Daoy (cell line): ENCODE data around the gene MICAL1. TPM values are rescaled to one million over a fixed set of nuclear protein-coding genes. Genes with fewer than 3 reads are reported as not detected.

ENCODE experiments used
- DNase-seq: peaks from one replicate; pipeline ENCODE4 v3.0.0-alpha.2; 2015; ENCODE audit warnings: low read depth
- total RNA-seq: library from RNA; depleted of rRNA; stranded (reverse); fragments of >200 nt; shearing (Covaris generic); gene quantifications from 2 replicates; pipeline ENCODE4 v1.2.3, GENCODE V29; 2014; rRNA removed

The MICAL1 gene
- total RNA-seq, 1 experiment from 2014 or later = 22.6 TPM

DNA sequence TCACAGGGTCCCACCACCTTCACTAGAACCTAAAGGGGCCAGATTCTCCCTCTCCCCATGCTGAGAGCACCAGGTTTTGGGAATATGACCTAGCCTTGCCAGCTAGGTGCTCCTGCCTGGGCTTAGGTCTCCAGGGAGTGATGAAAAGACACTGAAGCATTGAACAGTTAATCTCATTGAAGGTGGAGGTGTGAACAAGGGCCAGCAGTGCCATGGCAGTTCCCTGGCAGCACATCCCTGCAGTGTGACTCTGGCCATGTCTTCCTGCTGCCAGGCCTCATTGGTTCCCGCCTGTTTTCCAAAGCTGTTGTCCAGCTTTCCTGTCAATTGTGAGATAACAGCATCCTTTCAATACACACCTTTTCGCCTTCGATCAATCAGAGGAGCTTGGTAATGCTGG, 26.1 kb downstream of the MICAL1 start:
- no peak for DNase-seq

DNA sequence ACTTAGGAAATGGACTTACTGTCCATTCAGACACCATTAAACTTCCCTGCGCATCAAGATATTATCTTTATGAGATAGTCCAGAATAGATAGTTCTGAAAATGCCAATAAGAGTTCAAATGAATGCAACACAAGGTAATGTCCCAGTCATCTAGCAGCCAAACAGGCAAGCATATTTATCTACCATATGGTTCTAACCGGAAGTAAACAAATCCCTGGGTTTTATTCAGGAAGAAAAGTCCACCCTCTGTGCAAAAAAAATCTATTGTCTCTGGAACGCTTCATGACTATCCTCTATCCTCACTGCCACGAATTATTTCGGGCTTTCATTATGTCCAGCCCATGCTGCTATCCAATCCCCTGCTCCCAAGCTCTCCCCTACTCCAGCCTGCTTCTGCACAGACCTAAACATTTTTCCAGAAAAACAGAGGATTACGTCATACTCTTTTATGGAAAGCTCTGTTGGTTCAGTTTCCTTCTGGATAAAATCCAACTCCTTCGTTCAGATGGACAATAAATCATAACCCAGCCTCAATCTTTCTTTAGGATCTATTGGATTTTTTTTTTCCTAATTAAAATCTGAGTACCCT, 26.6 kb downstream of the MICAL1 start:
- DNase-seq = no peak

DNA sequence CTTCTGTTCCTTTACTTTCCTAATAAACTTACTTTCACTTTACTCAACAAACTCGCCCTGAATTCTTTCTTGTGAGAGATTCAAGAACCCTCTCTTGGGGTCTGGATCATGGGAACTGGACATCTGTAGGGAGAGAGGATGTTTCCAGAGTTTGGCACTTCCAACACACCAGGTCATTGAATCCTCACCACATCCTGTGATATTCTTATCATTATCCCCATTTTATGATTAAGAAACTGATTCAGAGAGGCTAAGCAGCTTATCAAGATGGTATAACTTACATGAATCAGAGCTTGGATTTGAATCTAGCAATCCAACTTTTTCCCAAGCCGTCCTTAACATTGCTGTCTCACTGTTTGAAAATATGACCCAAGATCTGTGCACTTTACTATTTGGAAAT, 30.6 kb downstream of the MICAL1 start:
- peak; percentile 59 for DNase-seq

DNA sequence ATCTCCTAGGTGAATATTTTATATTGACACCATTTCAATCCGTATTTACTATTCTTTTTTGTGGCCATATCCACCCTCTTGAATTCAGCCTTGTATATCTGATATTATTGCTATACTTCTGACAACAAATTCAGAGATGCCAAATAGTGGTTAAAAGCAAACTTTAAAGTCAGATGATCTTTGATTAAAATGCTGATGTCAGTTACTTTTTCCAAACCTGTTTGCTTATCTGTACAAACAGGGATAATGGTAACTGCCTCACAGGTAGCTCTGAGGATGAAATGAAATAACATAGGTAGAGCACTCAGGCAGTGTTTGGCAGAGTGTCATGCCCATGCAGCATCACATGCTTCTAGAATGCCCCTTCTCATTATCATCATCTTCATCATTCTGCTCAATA, 34.4 kb downstream of the MICAL1 start:
- no peak for DNase-seq

DNA sequence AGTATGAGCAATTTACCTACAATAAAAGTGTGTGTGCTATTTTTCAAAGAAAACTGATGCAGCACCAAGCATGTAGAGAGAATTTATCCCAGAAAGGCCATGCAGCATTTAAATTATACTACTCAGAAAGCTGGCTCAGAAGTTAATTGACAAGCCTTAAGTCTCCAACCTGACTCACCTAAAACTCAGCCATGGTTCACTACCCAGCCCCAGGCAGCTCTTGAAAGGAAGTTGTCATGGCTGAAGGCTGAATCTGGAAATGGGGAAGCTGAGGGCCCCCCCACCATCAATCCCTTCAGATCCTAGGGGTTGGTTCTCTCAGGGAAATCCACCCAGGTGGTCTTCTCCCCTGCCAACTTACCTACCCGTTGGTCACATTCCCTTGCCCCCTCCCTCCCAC, 34.8 kb downstream of the MICAL1 start:
- peak; percentile 58 for DNase-seq

GRCh38 chr6:109417646-109418045, 37.9 kb downstream of the MICAL1 start:
- DNase-seq = no peak

DNA sequence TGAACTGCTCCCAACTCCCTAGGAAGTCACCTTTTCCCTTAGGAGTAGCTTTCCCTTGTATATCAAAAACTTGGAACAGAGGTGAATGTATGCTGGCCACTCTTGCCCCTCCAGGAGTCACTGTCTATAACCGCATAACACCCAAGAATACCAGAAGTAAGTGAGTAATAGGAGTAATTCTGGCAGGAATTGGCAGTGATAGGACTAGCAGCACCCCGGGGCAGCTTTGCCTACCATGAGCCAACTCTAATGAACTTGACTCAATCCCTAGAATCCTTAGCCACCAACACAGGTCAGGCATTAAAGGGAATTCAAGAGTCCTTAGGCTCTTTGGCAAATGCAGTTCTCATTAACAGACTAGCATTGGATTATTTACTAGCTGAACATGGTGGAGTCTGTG, 44.5 kb downstream of the MICAL1 start:
- DNase-seq = no peak

GRCh38 chr6:109406196-109406595, 49.4 kb downstream of the MICAL1 start:
- DNase-seq = no peak

DNA sequence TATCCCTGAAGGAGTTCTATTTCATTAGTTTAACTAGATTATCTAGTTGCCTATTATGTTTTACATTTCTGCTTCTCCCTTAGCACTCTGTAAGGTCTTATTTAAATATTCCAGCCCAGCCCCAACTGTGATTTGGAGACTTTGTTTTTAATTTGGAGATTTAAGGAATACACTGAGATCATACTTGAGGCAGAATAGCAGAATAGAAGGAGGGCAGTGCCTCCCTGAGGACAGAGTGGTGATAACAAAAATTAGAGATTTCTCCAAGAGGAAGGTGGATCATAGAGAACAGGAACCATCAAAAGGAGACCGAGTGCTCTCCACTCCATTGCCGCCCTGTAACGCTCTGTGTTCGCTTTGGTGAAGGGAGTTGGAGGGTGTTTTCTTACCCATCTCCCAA, 58.6 kb downstream of the MICAL1 start:
- DNase-seq = no peak

DNA sequence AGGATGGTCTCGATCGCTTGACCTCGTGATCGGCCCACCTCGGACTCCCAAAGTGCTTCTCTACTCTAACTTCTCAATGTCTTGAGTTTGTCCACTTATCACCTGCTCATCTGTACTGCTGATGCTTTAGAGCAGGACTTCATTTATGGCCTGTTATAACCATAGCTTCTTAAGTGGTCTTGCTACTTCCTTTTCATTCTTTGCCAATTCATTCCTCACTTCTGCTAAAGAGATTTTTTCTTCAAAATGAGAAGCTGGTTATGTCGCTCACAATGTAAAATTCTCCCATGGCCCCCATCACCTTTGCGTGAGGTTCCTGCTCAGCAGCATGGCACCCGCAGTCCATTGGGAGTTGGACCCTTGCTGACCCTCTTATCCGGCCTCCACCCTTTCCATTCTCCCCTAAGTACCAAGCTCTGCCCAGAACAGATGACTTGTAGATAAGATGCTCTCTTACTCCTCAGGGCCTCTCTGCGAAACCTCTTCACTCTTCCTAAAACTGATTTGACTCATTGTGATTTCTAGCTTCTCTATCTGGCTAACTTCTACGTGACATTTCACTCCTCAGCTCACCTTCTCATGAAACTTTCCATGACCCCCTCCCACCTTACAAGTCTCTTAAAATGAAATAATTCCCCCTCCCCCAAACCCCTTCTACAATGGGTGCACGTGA, 59.4 kb downstream of the MICAL1 start:
- no peak for DNase-seq

Other genes starting within 250 kb of the MICAL1 start
- 163 and 185 TPM in 2 replicates for gene CD164, start 73.3 kb downstream of the MICAL1 start, total RNA-seq
- gene PPIL6, start 15.1 kb downstream of the MICAL1 start, total RNA-seq = 3.8 and 4.5 TPM in 2 replicates
- 10.1 and 13.5 TPM in 2 replicates for gene SMPD2, start 15.0 kb downstream of the MICAL1 start, total RNA-seq
- 7.1 and 8.9 TPM in 2 replicates for gene ZBTB24, start 27.4 kb upstream of the MICAL1 start, total RNA-seq
- gene AK9, start 235.4 kb upstream of the MICAL1 start, total RNA-seq = 2.3 and 3.8 TPM in 2 replicates
- 9.5 and 12.0 TPM in 2 replicates for gene FIG4, start 235.5 kb upstream of the MICAL1 start, total RNA-seq